HG03442 (cell line): ENCODE results near the gene CTSF.
"Not testable (repeated sequence)": the region's sequence is repeated elsewhere in the genome, so short reads cannot be mapped to it uniquely, and the experiment has no call there.

Experiments
- ATAC-seq: cut with Tn5 transposase; IDR thresholded peaks from one replicate; pipeline ENCODE4 v1.9.1; 2021; ENCODE audit warnings: mild to moderate bottlenecking, moderate library complexity; ENCODE audit not compliant: unreplicated experiment

The CTSF gene

GRCh38 chr11:66568124-66568916, at the start of gene CTSF:
TSS of gene CTSF (minus strand) at chr11:66568606. CDS start at chr11:66568486, 120 bp downstream.
- ATAC-seq: no peak

- ATAC-seq: no peak
These were observed 48.9 kb upstream of the CTSF start for GRCh38 chr11:66617155-66617834.

- ATAC-seq: peak; percentile 88
These were observed 48.2 kb upstream of the CTSF start, which contains the start of gene RBM14 for GRCh38 chr11:66616379-66617154. TSS of gene RBM14 (plus strand) at chr11:66616630. CDS start at chr11:66616721, 91 bp downstream.

GRCh38 chr11:66614073-66614472, 45.7 kb upstream of the CTSF start:
- no peak for ATAC-seq

GRCh38 chr11:66612458-66612857, 44.1 kb upstream of the CTSF start:
- ATAC-seq: no peak

GRCh38 chr11:66609721-66610617, 41.6 kb upstream of the CTSF start:
- no peak for ATAC-seq

- ATAC-seq: no peak
These were observed 38.9 kb upstream of the CTSF start for GRCh38 chr11:66607126-66607834.

GRCh38 chr11:66606608-66607007, 38.2 kb upstream of the CTSF start:
- not testable (repeated sequence) for ATAC-seq

- ATAC-seq: no peak
These were observed 35.7 kb upstream of the CTSF start for GRCh38 chr11:66604155-66604554.

GRCh38 chr11:66603072-66603471, 34.7 kb upstream of the CTSF start:
- no peak for ATAC-seq

GRCh38 chr11:66600631-66601233, 32.3 kb upstream of the CTSF start:
- no peak for ATAC-seq

GRCh38 chr11:66600219-66600618, 31.8 kb upstream of the CTSF start:
- no peak for ATAC-seq

- ATAC-seq: no peak
These were observed 30.6 kb upstream of the CTSF start for GRCh38 chr11:66598993-66599392.

- ATAC-seq: no peak
These were observed 27.0 kb upstream of the CTSF start for GRCh38 chr11:66595245-66595904.

- ATAC-seq: no peak
These were observed 25.2 kb upstream of the CTSF start for GRCh38 chr11:66593650-66594049.

GRCh38 chr11:66593303-66593635, 24.9 kb upstream of the CTSF start:
- peak; percentile 15 for ATAC-seq

- peak; percentile 90 for ATAC-seq
These were observed 24.3 kb upstream of the CTSF start, which contains the start of the genes CCDC87 and CCS for GRCh38 chr11:66592457-66593302. TSS of gene CCDC87 (minus strand) at chr11:66593063. CDS start at chr11:66593015, 48 bp downstream. TSS of gene CCS (plus strand) at chr11:66593185. CDS start at chr11:66593262, 77 bp downstream.

GRCh38 chr11:66591175-66591574, 22.8 kb upstream of the CTSF start:
- no peak for ATAC-seq
